Fibroblast of pulmonary artery (primary cell): ENCODE data around the gene AVEN.

Source experiments
- DNase-seq: peaks from one replicate; pipeline ENCODE4 v3.0.0-alpha.2; 2010; ENCODE audit warnings: low read depth
- H3K4me3 ChIP-seq: replicated peaks from 2 replicates; pipeline ENCODE4 v1.5.1; 2011; ENCODE audit warnings: low read depth, mild to moderate bottlenecking, control low read depth, low read length, moderate library complexity
- TF ChIP-seq, protein P1 (sequence below): IDR thresholded peaks from 2 replicates; pipeline ENCODE4 v1.5.1; 2011; ENCODE audit warnings: mild to moderate bottlenecking, control low read depth, low read length, inconsistent platforms; ENCODE audit errors: missing control alignments

AVEN gene

DNA sequence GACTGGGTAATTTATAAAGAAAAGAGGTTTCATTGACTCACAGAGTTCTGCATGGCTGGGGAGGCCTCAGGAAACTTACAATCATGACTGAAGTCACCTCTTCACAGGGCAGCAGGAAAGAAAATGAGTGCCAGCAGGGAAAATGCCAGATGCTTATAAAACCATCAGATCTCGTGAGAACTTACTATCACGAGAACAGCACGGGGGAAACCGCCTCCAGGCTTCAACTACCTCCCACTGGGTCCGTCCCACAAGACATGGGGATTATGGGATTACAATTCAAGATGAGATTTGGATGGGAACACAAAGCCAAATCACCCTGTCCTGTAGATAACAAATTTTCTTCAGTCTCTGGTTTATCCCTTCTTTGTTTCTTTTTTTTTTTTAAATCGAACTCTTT is 31.0 kb upstream of the AVEN start:
- DNase-seq, result no peak
- TF ChIP-seq, protein P1, sequence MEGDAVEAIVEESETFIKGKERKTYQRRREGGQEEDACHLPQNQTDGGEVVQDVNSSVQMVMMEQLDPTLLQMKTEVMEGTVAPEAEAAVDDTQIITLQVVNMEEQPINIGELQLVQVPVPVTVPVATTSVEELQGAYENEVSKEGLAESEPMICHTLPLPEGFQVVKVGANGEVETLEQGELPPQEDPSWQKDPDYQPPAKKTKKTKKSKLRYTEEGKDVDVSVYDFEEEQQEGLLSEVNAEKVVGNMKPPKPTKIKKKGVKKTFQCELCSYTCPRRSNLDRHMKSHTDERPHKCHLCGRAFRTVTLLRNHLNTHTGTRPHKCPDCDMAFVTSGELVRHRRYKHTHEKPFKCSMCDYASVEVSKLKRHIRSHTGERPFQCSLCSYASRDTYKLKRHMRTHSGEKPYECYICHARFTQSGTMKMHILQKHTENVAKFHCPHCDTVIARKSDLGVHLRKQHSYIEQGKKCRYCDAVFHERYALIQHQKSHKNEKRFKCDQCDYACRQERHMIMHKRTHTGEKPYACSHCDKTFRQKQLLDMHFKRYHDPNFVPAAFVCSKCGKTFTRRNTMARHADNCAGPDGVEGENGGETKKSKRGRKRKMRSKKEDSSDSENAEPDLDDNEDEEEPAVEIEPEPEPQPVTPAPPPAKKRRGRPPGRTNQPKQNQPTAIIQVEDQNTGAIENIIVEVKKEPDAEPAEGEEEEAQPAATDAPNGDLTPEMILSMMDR, result no peak

DNA sequence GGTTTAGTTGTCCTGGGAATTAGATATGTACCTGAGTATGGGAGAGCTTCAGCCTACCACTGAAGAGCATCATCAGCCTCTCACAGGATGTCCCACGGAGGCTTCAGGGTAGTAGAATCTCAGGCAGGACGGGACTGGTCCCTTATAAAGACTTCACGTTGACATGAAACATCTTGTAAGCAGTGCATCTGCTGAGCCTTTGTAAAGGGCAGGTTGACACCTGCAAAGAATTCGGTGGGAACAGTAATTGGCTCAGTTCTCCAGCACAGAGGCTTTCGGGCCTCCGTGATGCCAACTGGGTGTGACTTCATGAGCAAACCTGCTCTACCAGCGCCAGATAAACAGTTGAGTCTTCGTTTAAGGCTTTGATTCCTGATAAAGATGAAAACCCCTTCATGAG is 26.9 kb upstream of the AVEN start:
- TF ChIP-seq, protein P1, result no peak
- no peak for DNase-seq
- no peak overlapping the region for H3K4me3 ChIP-seq

More for the DNA sequence above, 31.0 kb upstream of the AVEN start:
- H3K4me3 ChIP-seq, result no peak overlapping the region

DNA sequence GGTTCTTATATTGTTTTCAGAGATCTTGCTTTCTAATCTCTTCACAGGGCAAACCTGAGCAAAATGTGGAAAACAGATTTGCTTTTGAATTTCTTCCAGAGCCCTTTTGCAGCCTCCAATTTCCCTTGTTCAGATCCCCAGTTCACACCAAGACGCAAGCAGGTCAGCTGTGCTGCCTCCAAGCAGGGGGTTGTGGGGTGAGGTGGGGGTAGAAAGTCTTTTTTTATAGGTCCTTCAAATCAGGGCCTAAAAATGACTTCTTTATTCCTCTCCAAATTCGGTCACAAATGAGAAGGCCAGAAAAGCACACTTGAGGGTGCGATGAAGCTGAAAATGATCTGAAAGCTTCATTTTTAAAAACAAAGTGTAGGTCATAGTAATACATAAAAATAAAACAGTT is 26.3 kb upstream of the AVEN start:
- TF ChIP-seq, protein P1, result no peak
- no peak overlapping the region for H3K4me3 ChIP-seq
- no peak for DNase-seq

DNA sequence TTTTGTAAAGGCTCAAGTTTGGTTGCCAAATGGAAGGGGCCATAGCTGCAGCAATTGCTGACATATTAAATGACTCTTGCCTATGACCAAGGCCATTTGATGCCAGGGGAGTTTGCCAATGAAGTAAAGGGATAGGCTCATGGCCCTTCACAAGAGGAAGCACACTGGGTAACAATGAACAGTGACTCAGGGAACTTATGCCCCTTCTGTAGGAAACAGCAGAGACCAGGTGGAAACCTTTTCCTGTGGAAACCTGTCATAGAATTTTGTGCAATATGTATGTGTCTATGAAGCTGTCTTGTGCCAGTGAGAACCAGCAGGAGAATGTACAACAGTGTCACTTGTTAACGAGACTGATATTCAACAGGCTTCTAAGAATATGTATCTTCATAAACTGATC is 25.4 kb upstream of the AVEN start:
- H3K4me3 ChIP-seq, result no peak overlapping the region
- no peak for DNase-seq
- TF ChIP-seq, protein P1, result no peak

DNA sequence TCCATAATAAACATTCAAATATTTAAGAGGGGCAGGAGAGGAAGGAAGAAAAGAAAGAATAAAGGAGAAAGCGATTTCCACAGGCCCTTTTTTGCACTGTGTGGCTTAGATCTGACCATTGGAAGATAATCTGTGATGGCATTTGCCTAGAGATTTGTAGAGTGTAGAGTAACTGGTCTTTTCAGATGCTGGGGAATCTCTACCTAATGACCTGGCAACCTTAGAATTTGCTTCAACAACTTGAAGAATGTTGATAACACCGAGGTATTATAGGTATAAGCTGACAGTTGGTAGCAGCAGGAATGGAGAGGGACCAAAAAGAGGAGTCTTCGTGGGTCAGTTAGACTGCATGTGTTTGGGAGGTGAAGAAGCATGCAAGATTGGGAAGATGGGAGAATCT is 20.9 kb upstream of the AVEN start:
- no peak for DNase-seq
- no peak overlapping the region for H3K4me3 ChIP-seq
- TF ChIP-seq, protein P1, result no peak

DNA sequence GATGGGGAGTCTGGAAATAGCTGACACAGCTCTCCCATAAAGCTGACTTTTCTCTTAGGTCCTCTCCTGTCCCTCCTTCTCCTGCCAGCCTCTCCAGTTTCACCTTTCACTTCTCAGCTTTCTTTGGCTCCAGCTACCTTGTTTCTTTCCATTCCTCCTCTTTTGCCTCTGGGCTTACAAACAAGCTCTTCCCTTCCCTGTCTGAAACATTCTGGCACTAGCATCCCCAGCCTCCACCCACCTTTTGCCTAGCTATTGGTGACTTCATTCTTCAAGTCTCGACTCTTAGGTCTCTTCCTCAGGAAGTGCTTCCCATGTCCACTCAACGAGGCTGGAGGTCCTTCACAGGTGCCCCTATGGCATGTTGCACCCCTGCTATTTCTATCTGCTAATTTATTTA is 20.5 kb upstream of the AVEN start:
- no peak overlapping the region for H3K4me3 ChIP-seq
- DNase-seq, result no peak
- TF ChIP-seq, protein P1, result no peak

DNA sequence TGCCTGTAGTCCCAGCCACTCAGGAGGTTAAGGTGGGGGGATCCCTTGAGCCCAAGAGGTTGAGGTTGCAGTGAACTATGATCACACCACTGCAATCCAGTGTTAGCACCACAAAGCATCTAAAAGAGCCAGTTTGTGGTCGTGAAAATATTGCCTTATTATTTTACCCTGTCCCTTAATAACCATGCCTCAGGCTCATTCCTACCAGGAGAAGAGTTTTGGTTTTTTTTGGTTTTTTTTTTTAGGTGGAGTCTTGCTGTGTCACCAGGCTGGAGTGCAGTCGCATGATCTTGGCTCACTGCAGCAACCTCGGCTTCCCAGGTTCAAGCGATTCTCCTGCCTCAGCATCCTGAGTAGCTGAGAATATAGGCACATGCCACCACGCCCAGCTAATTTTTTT is 17.9 kb upstream of the AVEN start:
- H3K4me3 ChIP-seq, result no peak overlapping the region
- DNase-seq, result no peak
- TF ChIP-seq, protein P1, result no peak
